GM19452 (cell line): ENCODE measurements around the gene MAD1L1.

ENCODE experiments used
- ATAC-seq: cut with Tn5 transposase; IDR thresholded peaks from one replicate; pipeline ENCODE4 v1.9.1; 2021; ENCODE audit not compliant: unreplicated experiment

MAD1L1 gene

GRCh38 chr7:2093843-2094220 is 138.9 kb downstream of the MAD1L1 start:
- ATAC-seq = no peak

GRCh38 chr7:2093215-2093842 is 139.4 kb downstream of the MAD1L1 start:
- ATAC-seq = no peak

GRCh38 chr7:2092279-2092678 is 140.5 kb downstream of the MAD1L1 start:
- ATAC-seq = no peak

- no peak for ATAC-seq
Observed at GRCh38 chr7:2090526-2091520, 141.9 kb downstream of the MAD1L1 start.

GRCh38 chr7:2088801-2089200 is 143.9 kb downstream of the MAD1L1 start:
- no peak for ATAC-seq

- no peak for ATAC-seq
Observed at GRCh38 chr7:2087744-2088143, 145.0 kb downstream of the MAD1L1 start.

- ATAC-seq = no peak
Observed at GRCh38 chr7:2086229-2086628, 146.5 kb downstream of the MAD1L1 start.

GRCh38 chr7:2085804-2086203 is 146.9 kb downstream of the MAD1L1 start:
- no peak for ATAC-seq

GRCh38 chr7:2084781-2085505 is 147.8 kb downstream of the MAD1L1 start:
- ATAC-seq = no peak

GRCh38 chr7:2084331-2084730 is 148.4 kb downstream of the MAD1L1 start:
- ATAC-seq = no peak

- no peak for ATAC-seq
Observed at GRCh38 chr7:2083362-2083761, 149.4 kb downstream of the MAD1L1 start.

- ATAC-seq = no peak
Observed at GRCh38 chr7:2082139-2082998, 150.4 kb downstream of the MAD1L1 start.

GRCh38 chr7:2081526-2082135 is 151.1 kb downstream of the MAD1L1 start:
- no peak for ATAC-seq

GRCh38 chr7:2080477-2080876 is 152.3 kb downstream of the MAD1L1 start:
- ATAC-seq = no peak

GRCh38 chr7:2080060-2080387 is 152.7 kb downstream of the MAD1L1 start:
- ATAC-seq = no peak

GRCh38 chr7:2079332-2080059 is 153.2 kb downstream of the MAD1L1 start:
- ATAC-seq = no peak

- ATAC-seq = no peak
Observed at GRCh38 chr7:2078899-2079298, 153.8 kb downstream of the MAD1L1 start.

- ATAC-seq = no peak
Observed at GRCh38 chr7:2076649-2077064, 156.1 kb downstream of the MAD1L1 start.

GRCh38 chr7:2075811-2076210 is 156.9 kb downstream of the MAD1L1 start:
- no peak for ATAC-seq

- no peak for ATAC-seq
Observed at GRCh38 chr7:2074691-2075090, 158.1 kb downstream of the MAD1L1 start.
